22Rv1 (cell line): ENCODE measurements around the gene LMCD1.

ENCODE experiments used
- ZFX ChIP-seq: fragments of 450-650 bp; IDR thresholded peaks from 2 replicates; pipeline ENCODE4 v1.6.1; 2017; ENCODE audit warnings: antibody characterized with exemption, borderline replicate concordance
- TF ChIP-seq, protein P1 (sequence below): fragments of 450-650 bp; IDR thresholded peaks from 2 replicates; pipeline ENCODE4 v1.5.1; 2017; ENCODE audit warnings: mild to moderate bottlenecking

GRCh38 chr3:8484409-8485140, 17.0 kb upstream of the LMCD1 start:
- TF ChIP-seq, protein P1, sequence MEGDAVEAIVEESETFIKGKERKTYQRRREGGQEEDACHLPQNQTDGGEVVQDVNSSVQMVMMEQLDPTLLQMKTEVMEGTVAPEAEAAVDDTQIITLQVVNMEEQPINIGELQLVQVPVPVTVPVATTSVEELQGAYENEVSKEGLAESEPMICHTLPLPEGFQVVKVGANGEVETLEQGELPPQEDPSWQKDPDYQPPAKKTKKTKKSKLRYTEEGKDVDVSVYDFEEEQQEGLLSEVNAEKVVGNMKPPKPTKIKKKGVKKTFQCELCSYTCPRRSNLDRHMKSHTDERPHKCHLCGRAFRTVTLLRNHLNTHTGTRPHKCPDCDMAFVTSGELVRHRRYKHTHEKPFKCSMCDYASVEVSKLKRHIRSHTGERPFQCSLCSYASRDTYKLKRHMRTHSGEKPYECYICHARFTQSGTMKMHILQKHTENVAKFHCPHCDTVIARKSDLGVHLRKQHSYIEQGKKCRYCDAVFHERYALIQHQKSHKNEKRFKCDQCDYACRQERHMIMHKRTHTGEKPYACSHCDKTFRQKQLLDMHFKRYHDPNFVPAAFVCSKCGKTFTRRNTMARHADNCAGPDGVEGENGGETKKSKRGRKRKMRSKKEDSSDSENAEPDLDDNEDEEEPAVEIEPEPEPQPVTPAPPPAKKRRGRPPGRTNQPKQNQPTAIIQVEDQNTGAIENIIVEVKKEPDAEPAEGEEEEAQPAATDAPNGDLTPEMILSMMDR = no peak
- TF ChIP-seq ZFX = no peak
